Endothelial cell of hepatic sinusoid (primary cell): ENCODE measurements around the gene FOXJ3.

ENCODE experiments used
- in situ Hi-C: cut with HindIII; loops from 2 replicates; pipeline ENCODE4 v1.10.0; 2017; ENCODE audit warnings: low sequenced_read_pairs

Gene FOXJ3

DNA sequence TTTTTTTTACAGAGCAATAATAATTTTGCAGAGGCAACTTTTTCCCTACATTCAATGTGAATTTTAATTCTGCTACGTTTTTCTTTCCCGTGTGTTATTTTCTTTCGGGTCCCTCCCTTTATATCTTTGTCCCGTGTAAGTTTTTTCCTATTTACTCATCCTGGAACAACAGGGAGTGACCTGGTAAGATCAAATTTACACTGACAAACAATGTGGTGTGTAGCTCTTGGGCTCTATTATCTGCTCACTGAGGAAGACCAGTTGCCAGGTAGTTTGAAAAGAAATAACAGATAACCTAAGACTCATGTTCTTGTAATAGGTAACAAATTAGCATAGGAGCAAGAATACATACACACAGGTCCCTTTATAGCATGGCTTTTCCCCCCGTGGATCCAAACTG lies 136.8 kb downstream of the FOXJ3 start:
- in situ Hi-C loops: no loop called here

DNA sequence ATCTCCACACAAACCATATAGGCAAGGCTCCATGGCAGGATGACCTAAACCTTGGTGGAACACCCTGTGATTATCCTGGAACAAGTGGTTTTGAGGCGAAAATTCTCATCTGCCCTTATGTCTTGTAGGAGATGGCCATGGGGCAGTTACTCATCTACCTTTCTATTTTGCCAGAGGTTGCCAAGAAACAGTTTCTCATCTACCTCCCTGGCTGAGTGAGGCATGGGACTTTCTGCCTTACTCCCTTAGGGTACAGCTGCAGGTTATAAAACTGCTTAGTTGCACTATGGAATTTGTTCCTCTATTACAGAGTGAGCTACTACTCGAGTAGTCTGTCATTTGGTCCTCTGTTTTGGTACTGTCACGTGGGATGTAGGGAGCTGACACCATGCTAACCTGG lies 139.2 kb downstream of the FOXJ3 start:
- in situ Hi-C loops: no loop called here

DNA sequence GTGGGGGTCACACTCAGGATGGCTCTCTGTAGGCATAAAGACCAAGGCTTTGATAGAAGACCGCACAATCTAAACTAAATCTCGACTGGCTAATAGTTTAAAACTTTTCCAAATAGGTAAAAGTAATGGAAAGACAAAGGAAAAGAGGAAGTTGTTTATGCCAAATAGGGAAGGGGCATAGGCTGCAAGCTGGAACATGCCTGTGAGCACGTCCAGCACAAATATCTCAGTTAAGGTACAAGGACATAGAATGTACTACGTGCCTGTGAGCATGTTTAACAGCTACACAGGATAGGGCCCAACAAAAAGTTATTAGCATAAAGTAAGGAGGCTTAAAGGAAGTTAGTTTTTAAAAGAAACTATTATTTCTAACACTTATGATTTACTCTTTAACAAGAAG lies 142.9 kb downstream of the FOXJ3 start:
- in situ Hi-C loops: no loop called here

DNA sequence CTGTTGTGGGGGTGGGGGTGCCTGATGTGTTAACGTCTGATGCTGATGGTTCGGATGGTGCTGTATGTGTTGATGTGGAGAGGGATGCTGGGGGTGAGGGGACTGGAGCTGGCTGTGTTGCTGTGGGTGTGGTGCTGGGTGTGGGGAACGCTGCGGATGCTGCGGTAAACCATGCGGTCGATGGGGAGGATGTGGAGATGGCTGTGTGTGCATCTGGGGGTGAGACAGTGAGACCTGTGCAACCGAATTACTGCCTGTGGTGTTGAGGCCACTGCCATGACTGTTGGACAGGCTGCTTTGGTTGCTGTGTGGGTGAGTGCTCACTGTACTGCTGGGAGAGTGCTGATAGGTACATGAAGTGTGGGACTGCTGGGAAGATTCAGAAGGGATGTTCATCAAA lies 143.7 kb downstream of the FOXJ3 start:
- in situ Hi-C loops: no loop called here

DNA sequence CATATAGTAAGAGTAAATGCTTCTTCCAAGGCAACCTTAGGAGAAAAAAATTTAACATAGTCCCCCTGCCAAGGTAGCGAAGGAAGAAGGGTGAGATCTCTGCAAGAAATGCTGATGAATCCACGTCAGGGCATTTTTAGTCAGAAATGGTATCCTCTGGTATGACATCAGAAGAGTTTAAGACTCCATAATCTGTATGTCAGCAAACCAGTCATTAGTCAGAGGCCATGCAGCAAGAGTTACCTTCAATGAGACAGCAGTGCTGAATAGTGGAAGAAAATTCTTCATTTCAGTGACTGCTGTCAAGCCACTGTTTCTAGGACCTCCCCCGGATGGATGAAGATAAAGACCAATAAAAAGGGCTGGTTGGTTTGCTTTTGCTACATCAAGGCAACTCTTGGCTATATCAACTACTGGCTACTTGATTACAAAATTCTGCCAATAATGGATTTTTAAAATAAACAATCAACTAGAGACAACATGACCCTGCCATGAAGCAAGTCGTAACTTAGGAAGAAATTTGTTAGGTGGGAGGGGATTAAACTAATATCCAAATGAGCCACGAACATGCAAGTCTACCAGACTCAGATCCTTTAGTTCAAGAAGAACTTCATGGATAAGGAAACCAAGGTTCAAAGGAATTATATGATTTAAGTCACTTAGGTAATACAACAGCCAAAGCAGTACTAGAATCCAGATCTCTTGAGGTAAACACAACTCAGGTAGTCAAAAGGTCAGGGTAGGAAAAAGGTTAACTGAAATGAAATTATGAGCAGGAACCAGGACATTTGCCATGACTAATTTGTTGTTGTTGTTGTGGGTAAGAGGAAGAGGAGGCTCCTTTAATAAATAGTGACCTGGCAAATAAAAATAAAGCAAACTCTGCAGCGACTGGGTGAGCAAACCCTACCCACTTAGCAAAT lies 144.8 kb downstream of the FOXJ3 start:
- in situ Hi-C loops: no loop called here

DNA sequence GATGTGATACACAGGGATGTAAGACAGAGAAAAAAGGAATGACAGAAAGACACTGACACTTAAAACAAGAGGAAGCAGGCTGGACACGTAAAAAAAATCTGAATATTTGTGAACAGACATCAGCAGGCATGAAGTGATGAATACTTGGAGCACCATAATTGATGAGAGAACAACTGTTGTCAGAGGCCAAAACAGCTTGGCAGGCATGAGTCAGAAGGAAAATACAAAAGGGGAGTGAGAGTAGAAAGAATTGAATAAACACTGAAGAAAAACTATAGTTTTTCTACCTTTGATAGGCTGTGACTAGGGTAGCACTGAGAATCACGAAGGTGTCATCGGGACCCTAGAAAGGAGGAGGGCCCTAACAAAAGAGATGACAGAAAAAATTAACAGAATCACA lies 148.9 kb downstream of the FOXJ3 start:
- in situ Hi-C loops: no loop called here

DNA sequence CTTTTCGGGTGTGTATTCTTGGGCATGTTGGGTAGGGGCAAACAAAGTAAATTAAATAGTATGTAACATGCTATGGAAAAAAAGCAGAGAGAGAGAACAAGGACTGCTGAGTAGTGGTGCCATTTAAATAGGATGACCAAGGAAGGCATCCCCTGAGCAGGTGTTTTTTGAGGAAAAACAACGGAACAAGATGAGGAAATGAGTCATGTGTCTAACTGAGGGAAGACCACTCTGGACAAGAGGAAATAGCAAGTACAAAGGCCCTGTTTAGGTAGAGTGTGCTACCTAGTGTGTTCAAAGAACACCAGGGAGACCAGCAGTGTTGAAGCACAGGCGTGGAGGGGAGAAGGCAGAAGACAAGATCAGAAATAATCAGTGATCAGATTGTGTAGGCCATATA lies 150.4 kb downstream of the FOXJ3 start:
- in situ Hi-C loops: no loop called here

DNA sequence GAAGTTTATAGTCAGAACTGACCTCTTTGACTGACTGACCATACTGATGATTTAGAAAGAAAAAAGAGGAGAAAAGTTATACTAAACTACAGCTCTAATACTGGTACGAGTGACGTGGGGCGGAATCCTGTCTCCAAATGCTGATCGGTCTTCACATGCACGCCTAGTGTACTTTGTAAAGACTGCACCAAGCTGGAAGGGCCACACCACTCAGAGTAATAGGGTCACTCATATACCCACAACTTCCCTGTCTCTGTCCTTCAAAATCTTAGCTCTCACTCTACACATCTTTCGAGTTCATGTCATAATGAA lies 151.1 kb downstream of the FOXJ3 start:
- in situ Hi-C loops: no loop called here

DNA sequence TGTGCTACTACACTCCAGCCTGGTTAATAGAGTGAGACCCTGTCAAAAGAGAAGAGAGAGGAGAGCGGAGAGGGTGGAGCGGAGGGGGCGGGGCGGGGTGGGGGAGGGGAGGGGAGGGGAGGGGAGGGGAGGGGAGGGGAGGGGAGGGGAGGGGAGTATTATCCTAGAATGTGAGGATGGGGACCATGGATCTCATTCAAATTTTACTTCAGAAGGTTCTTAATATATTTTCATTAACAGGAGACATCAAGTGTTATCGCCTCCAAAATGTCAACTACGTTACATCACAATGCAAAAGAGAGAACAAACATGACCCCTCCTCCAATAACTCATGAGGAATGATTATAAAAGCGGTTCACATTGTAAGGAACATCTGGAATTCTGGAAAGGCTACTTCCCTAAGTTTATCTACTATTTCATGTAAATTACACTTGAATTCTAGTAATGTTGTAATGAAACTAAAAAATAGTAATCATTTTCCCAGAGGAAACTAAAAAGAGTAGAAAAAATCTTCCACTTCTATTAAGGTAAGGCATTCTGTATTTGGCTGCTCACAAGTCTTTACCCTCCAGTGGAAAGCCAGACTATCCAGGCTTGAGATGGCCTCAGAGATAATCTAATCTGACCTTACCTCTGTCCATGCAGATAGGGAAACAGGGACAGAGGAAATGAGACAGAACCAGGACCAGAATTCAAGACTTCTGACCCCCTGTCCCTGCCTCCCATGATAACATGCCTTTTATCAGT lies 151.7 kb downstream of the FOXJ3 start:
- in situ Hi-C loops: no loop called here

DNA sequence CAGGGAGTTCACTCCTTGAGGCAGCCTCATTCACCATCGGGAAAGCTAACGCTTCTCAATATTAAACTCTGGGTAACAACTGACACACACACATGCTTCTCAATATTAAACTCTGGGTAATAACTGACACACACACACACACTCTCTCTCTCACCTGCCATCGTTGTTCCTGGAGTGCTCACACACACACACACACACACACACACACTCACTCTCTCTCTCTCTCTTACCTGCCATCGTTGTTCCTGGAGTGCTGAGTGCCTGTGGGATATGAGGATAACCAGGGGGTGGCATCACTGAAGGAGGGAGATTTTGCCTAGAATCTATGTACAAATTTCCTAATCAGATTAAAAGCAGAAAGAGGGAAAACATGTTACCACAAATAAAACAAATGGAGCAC lies 153.3 kb downstream of the FOXJ3 start:
- in situ Hi-C loops: no loop called here

DNA sequence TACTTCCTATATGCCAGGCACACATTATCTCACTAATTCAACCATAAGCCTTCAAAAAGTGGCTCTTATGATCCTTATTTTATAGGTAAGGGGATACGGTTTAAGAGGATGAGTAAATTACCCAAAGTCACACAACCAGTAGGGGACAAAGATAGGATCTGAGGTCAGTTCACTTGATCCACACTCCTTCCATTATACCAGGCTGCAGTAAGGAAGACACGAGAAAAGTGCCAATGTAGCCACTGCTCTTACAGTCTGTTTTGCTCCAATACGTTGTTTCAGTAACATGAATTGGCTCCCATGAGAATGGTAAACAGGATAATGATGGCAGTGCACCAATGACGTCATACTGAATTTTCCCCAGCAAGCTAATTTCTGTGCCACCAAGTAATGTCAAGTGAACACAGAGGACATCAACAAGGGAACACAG lies 155.1 kb downstream of the FOXJ3 start:
- in situ Hi-C loops: no loop called here

DNA sequence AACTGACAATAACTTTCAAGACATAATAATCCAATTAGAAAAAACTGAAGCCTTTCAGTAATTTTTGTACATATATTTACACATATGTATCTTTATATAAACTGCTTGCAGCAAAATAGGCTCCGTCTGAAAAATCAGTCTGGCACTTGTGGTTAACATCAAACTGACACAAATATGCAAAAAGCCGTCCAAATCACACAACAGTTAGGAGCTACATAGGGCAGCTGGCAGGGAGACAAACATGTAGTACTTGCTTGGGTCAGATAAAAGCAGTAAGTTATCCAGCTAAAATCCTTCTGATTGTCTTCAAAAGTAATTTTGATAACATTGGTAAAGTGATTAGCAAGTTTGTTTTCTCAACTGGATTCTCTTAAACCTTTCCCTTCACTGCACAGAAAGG lies 155.8 kb downstream of the FOXJ3 start:
- in situ Hi-C loops: no loop called here

DNA sequence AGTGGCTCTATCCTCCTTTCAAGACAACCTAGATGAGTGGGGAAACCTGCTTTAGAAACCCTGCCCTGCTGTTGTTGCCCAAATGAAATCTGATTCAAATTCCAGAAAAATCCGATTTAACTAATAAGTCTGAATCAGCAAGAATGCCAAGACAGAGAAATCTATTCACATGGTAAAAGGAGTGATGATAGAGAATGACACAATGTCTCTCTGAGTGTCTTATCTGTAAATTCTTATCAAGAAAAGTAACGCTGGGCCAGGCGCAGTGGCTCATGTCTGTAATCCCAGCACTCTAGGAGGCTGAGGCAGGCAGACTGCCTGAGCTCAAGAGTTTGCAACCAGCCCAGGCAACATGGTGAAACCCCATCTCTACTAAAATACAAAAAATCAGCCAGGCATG lies 156.8 kb downstream of the FOXJ3 start:
- in situ Hi-C loops: no loop called here

DNA sequence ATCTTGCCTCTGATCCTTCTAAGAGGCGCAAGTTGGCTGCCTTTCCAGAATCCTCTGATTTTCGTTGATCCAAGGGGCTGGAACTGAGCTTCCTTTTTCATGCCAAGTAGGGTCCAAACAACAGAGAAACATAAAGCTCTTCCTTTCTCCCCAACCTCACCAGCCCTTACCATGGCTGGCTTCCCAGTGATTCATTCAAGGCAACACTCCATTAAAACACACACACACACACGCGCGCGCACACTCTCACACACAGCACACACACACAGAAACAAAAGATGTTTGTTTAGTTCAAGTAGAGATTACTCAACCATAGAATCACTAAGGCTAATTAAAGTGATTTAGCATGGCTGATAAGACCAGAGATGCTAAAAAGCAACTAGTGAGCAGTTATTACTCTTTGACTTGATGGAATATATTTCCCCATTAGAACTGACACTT lies 157.5 kb downstream of the FOXJ3 start:
- in situ Hi-C loops: no loop called here

DNA sequence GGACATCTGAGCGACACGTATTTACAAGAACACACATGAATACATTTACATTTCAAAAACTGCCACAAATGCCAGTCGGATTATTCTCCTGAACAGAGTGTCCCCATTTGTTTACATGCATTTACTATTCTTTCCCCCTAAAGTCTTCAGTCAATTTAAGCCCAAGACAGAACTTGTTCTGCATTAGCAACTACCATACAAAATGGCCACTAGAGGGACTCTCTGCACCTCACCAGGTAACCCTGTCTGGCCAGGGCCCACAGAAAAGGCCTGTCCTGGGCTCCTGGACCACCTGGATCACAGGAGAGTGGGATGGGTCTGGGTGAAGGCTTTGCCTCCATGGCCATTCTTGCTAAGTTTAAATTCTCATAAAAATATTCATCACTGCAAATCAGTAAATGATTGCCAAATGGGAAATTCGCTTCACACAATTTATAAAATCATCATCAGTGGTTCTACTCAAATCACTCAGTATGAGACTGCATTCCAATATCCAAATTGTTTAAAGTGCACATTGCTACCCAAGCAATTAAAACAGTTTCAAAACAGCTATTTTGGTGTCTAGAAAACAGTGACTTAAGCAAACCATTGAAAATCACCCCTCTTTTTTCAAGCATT lies 158.0 kb downstream of the FOXJ3 start:
- in situ Hi-C loops: no loop called here

DNA sequence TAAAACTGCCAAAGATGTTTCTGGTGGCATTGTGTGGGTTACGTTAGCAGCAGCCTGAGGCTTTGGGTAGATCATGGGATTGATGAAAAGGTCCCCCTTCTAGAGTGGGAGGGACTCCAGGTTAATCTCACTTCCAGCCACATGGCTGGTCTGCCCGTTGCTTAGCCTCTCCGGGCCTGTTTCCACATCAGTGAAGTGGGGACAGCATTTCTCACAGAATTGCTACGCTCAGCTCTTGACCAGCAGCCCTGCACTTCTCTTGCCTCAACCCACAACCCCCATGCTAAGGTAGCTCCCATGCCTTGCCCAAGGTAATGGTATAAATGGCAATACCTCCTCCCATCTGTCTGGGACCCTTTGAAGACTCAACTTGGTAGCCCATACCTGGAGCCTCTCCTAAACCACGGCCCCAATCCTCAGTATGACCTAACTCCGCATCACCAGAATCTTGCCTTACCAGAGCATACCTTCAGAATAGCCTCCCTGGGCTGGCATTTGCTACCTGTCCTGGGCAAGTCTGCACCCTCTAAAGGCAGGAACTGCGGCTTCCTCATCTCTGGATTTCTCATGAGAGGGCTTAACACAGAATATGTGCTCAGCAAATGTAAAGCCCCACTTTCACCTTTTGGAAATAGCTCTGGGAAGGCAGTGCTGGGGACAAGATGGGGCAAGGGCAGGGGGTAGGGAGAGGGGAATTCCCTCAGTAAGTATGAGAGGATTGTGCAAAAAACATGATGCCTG lies 159.6 kb downstream of the FOXJ3 start:
- in situ Hi-C loops: no loop called here

DNA sequence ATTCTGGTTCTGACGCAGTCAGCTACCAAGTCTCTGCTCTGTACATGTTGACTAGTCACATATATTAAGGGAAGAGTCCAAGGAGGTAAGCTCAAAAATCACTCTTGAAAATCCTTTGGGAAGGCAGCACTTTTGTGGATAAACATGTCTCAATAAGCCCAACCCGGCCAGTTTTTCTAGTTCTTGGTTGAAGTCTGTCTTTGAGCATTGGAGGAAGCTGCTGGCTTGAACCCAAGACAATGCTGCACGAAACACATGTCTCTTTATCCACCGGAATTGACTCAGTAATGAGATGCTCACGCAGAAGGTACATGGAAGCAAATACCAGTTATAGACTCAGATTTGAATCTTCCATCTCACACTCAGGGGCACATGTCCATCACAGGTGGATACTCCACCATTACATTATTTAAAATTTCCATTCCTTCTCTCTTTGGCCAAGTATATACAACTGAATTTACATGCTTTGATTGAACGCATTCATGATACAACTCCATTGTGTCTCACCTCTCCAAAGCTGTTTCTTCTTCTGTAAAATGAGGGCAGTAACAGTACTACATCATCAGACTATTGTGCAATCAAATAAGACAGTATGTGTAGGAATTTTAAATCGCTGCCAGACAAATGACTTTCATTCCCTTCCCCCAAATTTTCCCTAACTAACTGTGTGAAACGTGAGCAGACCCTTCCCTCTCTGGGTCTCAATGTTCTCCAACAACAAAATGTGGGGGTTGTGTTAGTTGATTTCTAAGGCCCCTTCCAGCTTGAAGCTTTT lies 160.9 kb downstream of the FOXJ3 start:
- in situ Hi-C loops: no loop called here

DNA sequence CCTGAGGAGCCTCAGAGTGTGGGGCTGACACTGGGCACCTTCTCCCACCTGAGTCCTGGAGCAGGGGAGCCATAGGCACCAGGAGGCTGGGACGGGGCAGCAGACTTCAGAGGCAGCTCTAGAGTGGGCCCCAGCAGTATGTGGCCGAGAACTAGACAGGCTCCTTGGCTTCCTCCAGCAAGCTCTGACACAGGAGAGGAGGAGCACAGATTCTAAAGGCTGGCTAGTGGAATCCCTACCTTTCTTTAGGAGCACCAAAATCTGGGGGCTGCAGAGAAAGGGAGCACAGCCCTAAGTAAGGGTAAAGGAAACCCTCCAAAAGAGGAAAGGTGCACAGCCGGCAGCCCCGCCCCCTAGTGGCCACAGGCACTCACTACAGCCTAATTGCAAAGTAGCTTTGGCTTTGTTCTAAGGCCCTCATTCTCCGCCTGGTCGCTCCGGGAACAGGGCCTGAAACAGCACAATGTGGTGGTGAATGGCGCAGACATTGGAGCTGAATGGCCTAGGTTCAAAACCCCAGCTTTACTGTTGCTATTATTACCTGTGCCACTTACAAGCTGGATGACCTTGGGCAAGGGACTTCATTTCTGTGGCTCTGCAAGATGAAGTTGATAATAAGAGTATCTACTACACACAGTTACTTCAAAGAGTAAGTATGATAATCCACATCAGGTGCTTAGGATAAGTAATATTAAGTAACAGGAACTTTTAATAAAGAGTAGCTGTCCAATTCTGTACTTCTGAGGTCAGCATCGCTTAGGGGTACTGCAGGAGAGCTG lies 161.7 kb downstream of the FOXJ3 start:
- in situ Hi-C loops: no loop called here

DNA sequence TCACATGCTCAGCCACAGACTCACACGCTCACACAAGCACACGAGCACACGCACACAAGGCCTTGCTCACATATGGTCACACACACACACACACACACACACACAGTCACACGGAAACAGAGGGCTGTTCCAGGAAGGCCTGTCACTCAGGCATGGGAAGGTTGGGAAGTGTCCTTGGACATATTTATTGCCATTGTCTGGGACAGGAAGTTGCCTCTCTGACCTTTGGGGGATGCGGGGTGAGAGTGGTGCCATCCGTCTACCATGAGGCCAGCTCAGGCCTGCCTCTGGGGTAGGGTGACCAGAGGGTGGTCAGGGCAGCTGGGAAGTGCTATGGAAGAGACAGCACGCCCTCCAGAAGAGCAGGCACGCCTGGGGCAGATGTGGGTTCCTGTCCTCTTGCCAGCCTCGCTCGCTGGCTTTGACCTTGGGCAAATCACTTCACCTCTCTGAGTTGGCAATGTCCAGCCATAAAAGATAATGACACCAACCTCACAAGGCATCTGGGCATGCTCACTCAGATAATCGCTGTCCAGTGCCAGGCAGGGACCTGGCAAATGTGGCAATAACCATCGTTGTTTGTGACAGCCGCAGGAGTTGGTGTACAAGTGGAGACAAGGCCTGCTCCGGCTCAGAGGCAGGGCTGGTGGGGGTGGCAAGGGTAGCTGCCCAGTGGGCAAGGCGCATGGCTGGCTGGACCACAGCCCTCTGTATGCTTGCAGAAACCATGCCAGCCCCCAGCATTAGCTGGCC lies 162.5 kb downstream of the FOXJ3 start:
- in situ Hi-C loops: no loop called here
